IMR-90 (cell line): Measurements from ENCODE around the gene MAP10. TPM values are rescaled to one million over a fixed set of nuclear protein-coding genes. Genes with fewer than 3 reads are reported as not detected.

Experiments
- ATAC-seq: fragments of 200-7000 bp; cut with Tn5 transposase; 2 replicates; pipeline ENCODE4 v1.9.1; 2020; ENCODE audit warnings: low read depth, mild to moderate bottlenecking, moderate library complexity
- BruUV-seq: library from RNA; stranded (reverse); fragments of 400-500 nt; replicated peaks from 2 replicates; lab custom pipeline; 2021; lab: Mats Ljungman, UMichigan
- CTCF ChIA-PET: fragments of 300-600 bp; formaldehyde crosslinking; extraction: SDS; loops from one replicate; lab custom pipeline; 2021; ENCODE audit warnings: antibody characterized with exemption; lab: Yijun Ruan, JAX
- POLR2A ChIA-PET: fragments of 300-600 bp; sonication (Branson Sonifier 250); formaldehyde crosslinking; loops from one replicate; lab custom pipeline; 2022; ENCODE audit warnings: antibody characterized with exemption; ENCODE audit not compliant: unreplicated experiment; lab: Charles Lee
- DNase-seq: peaks from one replicate; pipeline ENCODE4 v3.0.0; 2013
- H2AFZ ChIP-seq: replicated peaks from 2 replicates; pipeline ENCODE3; 2013; ENCODE audit warnings: low read length, mild to moderate bottlenecking; ENCODE audit not compliant: poor library complexity
- H2AK5ac ChIP-seq: 2 replicates; pipeline ENCODE4 v1.6.1; 2013; ENCODE audit warnings: low read depth, low read length, inconsistent platforms
- H2AK9ac ChIP-seq: replicated peaks from 2 replicates; pipeline ENCODE3; 2013; ENCODE audit warnings: mild to moderate bottlenecking, low read depth, low read length, moderate library complexity; ENCODE audit not compliant: poor library complexity
- H2BK120ac ChIP-seq: 2 replicates; pipeline ENCODE4 v1.6.1; 2013; ENCODE audit warnings: low read depth, low read length, inconsistent platforms
- H2BK15ac ChIP-seq: 3 replicates; pipeline ENCODE4 v1.6.1; 2013; ENCODE audit warnings: low read depth, low read length, inconsistent platforms
- H2BK20ac ChIP-seq: 2 replicates; pipeline ENCODE4 v1.6.1; 2013; ENCODE audit warnings: low read depth, mild to moderate bottlenecking, inconsistent platforms, low read length, moderate library complexity
- H2BK5ac ChIP-seq: 2 replicates; pipeline ENCODE4 v1.6.1; 2013; ENCODE audit warnings: mild to moderate bottlenecking, low read depth, low read length, inconsistent platforms; ENCODE audit not compliant: poor library complexity, severe bottlenecking
- H3K14ac ChIP-seq: replicated peaks from 2 replicates; pipeline ENCODE4 v1.6.1; 2013; ENCODE audit warnings: low read depth, low read length, inconsistent platforms
- H3K18ac ChIP-seq: 2 replicates; pipeline ENCODE4 v1.6.1; 2013; ENCODE audit warnings: low read depth, low read length, control low read depth
- H3K23ac ChIP-seq: 2 replicates; pipeline ENCODE4 v1.6.1; 2013; ENCODE audit warnings: low read depth, low read length, inconsistent platforms
- H3K27ac ChIP-seq: 2 replicates; pipeline ENCODE4 v1.5.1; 2013; ENCODE audit warnings: mild to moderate bottlenecking, control low read depth, low read length; ENCODE audit not compliant: insufficient read depth
- H3K27me3 ChIP-seq: 2 replicates; pipeline ENCODE4 v1.6.1; 2013; ENCODE audit warnings: low read length; ENCODE audit not compliant: control insufficient read depth, insufficient read depth
- H3K36me3 ChIP-seq: 2 replicates; pipeline ENCODE4 v1.6.1; 2013; ENCODE audit warnings: low read length, mixed read lengths; ENCODE audit not compliant: control insufficient read depth, insufficient read depth
- H3K4ac ChIP-seq: 2 replicates; pipeline ENCODE4 v1.6.1; 2013; ENCODE audit warnings: low read depth, low read length, inconsistent platforms
- H3K4me1 ChIP-seq: 2 replicates; pipeline ENCODE4 v1.6.1; 2013; ENCODE audit warnings: low read length, mixed read lengths; ENCODE audit not compliant: control insufficient read depth, insufficient read depth
- H3K4me2 ChIP-seq: 2 replicates; pipeline ENCODE4 v1.6.1; 2013; ENCODE audit warnings: low read depth, mild to moderate bottlenecking, control low read depth, low read length, moderate library complexity
- H3K4me3 ChIP-seq: 2 replicates; pipeline ENCODE4 v1.5.1; 2013; ENCODE audit warnings: low read depth, mild to moderate bottlenecking, control low read depth, low read length, moderate library complexity; ENCODE audit not compliant: insufficient read depth
- H3K56ac ChIP-seq: 2 replicates; pipeline ENCODE4 v1.6.1; 2013; ENCODE audit warnings: low read length, inconsistent platforms; ENCODE audit not compliant: insufficient read depth; ENCODE audit errors: extremely low read depth
- H3K79me1 ChIP-seq, 2 experiments: 2 replicates each; pipeline ENCODE4 v1.6.1; 2013; ENCODE audit warnings: low read length in 2 of 2, inconsistent platforms in 1 of 2, low read depth in 1 of 2
- H3K9ac ChIP-seq: 2 replicates; pipeline ENCODE4 v1.6.1; 2013; ENCODE audit warnings: low read depth, low read length, control low read depth
- H3K9me1 ChIP-seq: 2 replicates; pipeline ENCODE4 v1.6.1; 2013; ENCODE audit warnings: low read length, inconsistent platforms; ENCODE audit not compliant: insufficient read depth
- H3K9me3 ChIP-seq: 2 replicates; pipeline ENCODE4 v1.6.1; 2013; ENCODE audit warnings: low read length; ENCODE audit not compliant: control insufficient read depth, insufficient read depth
- H4K20me1 ChIP-seq: 2 replicates; pipeline ENCODE4 v1.6.1; 2013; ENCODE audit warnings: low read length, inconsistent platforms; ENCODE audit not compliant: insufficient read depth
- H4K5ac ChIP-seq: 2 replicates; pipeline ENCODE4 v1.6.1; 2013; ENCODE audit warnings: mild to moderate bottlenecking, low read depth, low read length, control low read depth
- H4K8ac ChIP-seq, 2 experiments: 2 replicates each; pipeline ENCODE4 v1.6.1; 2013; ENCODE audit warnings: low read depth in 2 of 2, low read length in 2 of 2, control low read depth in 1 of 2, inconsistent platforms in 1 of 2
- H4K91ac ChIP-seq: 2 replicates; pipeline ENCODE4 v1.6.1; 2013; ENCODE audit warnings: low read depth, low read length, inconsistent platforms; ENCODE audit not compliant: insufficient read depth
- BHLHE40 ChIP-seq: fragments of 150-350 bp; IDR thresholded peaks from 2 replicates; pipeline ENCODE4 v1.6.1; 2016; ENCODE audit warnings: mild to moderate bottlenecking, low read depth, low read length
- CEBPB ChIP-seq: IDR thresholded peaks from 2 replicates; pipeline ENCODE4 v1.6.1; 2012; ENCODE audit warnings: low read depth, low read length, improper control_type of control experiment
- CHD1 ChIP-seq: IDR thresholded peaks from 2 replicates; pipeline ENCODE4 v1.6.1; 2012; ENCODE audit warnings: low read depth, low read length, improper control_type of control experiment
- CTCF ChIP-seq: conservative IDR thresholded peaks from 2 replicates; pipeline ENCODE4 v1.5.1; 2012; ENCODE audit warnings: mild to moderate bottlenecking, low read depth, low read length, improper control_type of control experiment
- ELK1 ChIP-seq: fragments of 150-350 bp; IDR thresholded peaks from 2 replicates; pipeline ENCODE4 v1.6.1; 2016; ENCODE audit warnings: low read depth, mild to moderate bottlenecking, low read length, moderate library complexity, borderline replicate concordance
- FOS ChIP-seq: fragments of 150-350 bp; IDR thresholded peaks from 2 replicates; pipeline ENCODE4 v1.6.1; 2016; ENCODE audit warnings: low read depth, low read length
- MAFK ChIP-seq: IDR thresholded peaks from 2 replicates; pipeline ENCODE4 v1.6.1; 2012; ENCODE audit warnings: low read depth, low read length, improper control_type of control experiment
- MAZ ChIP-seq: IDR thresholded peaks from 2 replicates; pipeline ENCODE4 v1.6.1; 2012; ENCODE audit warnings: low read depth, mild to moderate bottlenecking, low read length, improper control_type of control experiment, moderate library complexity, borderline replicate concordance
- MXI1 ChIP-seq: IDR thresholded peaks from 2 replicates; pipeline ENCODE4 v1.6.1; 2012; ENCODE audit warnings: low read depth, mild to moderate bottlenecking, low read length, moderate library complexity, borderline replicate concordance
- NFE2L2 ChIP-seq: fragments of 150-350 bp; IDR thresholded peaks from 2 replicates; pipeline ENCODE4 v1.6.1; 2016; ENCODE audit warnings: low read depth, mild to moderate bottlenecking, low read length
- POLR2A ChIP-seq: IDR thresholded peaks from 2 replicates; pipeline ENCODE4 v1.6.1; 2012; ENCODE audit warnings: mild to moderate bottlenecking, low read depth, low read length
- RAD21 ChIP-seq: IDR thresholded peaks from 2 replicates; pipeline ENCODE4 v1.6.1; 2012; ENCODE audit warnings: low read length, improper control_type of control experiment
- RCOR1 ChIP-seq: IDR thresholded peaks from 2 replicates; pipeline ENCODE4 v1.6.1; 2012; ENCODE audit warnings: mild to moderate bottlenecking, low read length, improper control_type of control experiment; ENCODE audit not compliant: insufficient replicate concordance
- RFX5 ChIP-seq: IDR thresholded peaks from 2 replicates; pipeline ENCODE4 v1.8.0; 2012; ENCODE audit warnings: low read depth, mild to moderate bottlenecking, low read length, moderate library complexity
- SMC3 ChIP-seq: fragments of 150-350 bp; IDR thresholded peaks from 2 replicates; pipeline ENCODE4 v1.6.1; 2016; ENCODE audit warnings: low read depth, mild to moderate bottlenecking, antibody characterized with exemption, low read length, moderate library complexity
- WGBS, 2 experiments: methylation state at CpG; one replicate each; pipeline versions ENCODE4 v1.1.5 to v1.1.7; 2013; ENCODE audit warnings: missing lambda C conversion rate in 2 of 2; ENCODE audit not compliant: insufficient read length in 1 of 2; ENCODE audit errors: extremely low coverage in 2 of 2; 5-methylcytosine and 5-hydroxymethylcytosine counted together
- dilution Hi-C: fragments of 300-500 bp; cut with HindIII; formaldehyde crosslinking; loops from one replicate; pipeline ENCODE4 v1.14.3; 2018; ENCODE audit warnings: low sequenced_read_pairs; ENCODE audit not compliant: unreplicated experiment
- in situ Hi-C: fragments of 300-500 bp; cut with MboI; formaldehyde crosslinking; loops from 3 replicates; pipeline ENCODE4 v1.14.3; 2019; ENCODE audit warnings: low sequenced_read_pairs, inconsistent platforms, mixed read lengths
- intact Hi-C: fragments of 100-400 bp; cut with micrococcal nuclease; formaldehyde crosslinking; loops from 2 replicates; pipeline ENCODE4 v1.10.0; 2022
- polyA plus RNA-seq, 3 experiments: library from polyadenylated mRNA; depleted of rRNA; stranded (reverse); fragments of >200 nt; gene quantifications; 2 replicates each; pipeline ENCODE4 v1.2.3, GENCODE V29; 2012; ENCODE audit warnings: low replicate concordance in 1 of 3
- total RNA-seq: library from RNA; depleted of rRNA; stranded (reverse); fragments of >200 nt; gene quantifications from 2 replicates; pipeline ENCODE4 v1.2.3, GENCODE V29; 2012

Gene MAP10
- total and polyA plus RNA-seq, 2 of the 4 experiments (the other 2 are of a cell fraction) = 1.0 to 1.1 TPM

DNA sequence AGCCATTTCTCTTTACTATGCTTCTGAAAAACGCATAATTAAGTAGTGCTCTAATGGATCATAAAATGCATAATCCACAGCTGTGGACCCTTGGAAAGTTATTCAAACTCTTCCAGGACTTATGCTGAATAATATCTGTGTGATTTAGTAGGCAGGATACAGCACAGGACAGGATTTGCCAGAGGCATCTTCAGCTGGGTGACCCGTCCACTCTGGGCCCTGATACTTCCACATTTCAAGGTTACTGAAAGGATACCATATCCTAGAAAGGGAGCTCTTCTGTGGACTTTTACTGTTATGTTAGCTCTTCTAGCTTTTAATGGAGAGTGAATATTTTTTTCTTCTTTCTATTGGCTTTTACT, 49.6 kb downstream of the MAP10 start (continued):
- TF ChIP-seq RFX5 = no peak
- no peak for TF ChIP-seq MAFK
- no peak for TF ChIP-seq RCOR1
- TF ChIP-seq POLR2A = no peak
- TF ChIP-seq RAD21 = no peak

DNA sequence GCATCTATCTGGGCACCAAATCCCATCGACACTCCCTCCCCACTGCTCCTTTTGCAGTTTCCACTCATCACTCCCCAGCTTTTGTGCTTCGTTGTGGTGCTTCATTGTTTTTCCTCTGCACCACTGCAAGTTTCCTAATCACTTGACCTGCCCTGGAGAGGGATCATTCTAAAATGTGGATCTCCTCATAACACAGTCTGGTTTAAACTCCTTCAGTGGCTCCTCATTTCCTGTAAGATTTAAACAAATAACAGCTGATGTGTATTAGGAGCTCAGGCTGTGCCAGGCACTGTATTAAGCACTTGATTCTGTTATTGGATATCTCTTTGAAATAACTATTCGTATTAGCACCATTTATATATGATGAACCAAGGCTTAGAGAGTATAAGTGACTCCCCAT, 51.3 kb downstream of the MAP10 start:
- intact Hi-C loops = no loop called here
- Histone ChIP-seq H3K23ac (no peak overlapping the region), H3K27me3 (peaks cover 2% of the 10 kb centered on the region; the same call in 1 of the 2 replicates), H4K8ac (peak overlapping the region in 1 of 2 experiments; percentile 56; a peak in 1 of 4 replicates), H3K14ac (no peak overlapping the region), H4K91ac (no peak overlapping the region), H3K79me1 (no peaks in the 10 kb centered on the region), H3K36me3 (no peaks in the 10 kb centered on the region), H3K4me2 (no peak overlapping the region), H2AK5ac (no peak overlapping the region), H2BK15ac (no peak overlapping the region), H4K5ac (peak overlapping the region; percentile 32; the same call in 1 of the 2 replicates), H2AK9ac (no peak overlapping the region), H3K4me3 (no peak overlapping the region), H3K9me3 (no peaks in the 10 kb centered on the region), H2BK120ac (no peak overlapping the region), H3K9ac (no peak overlapping the region), H3K27ac (peak overlapping the region; percentile 24; the same call in 1 of the 2 replicates), H2BK20ac (no peak overlapping the region), H2BK5ac (no peak overlapping the region), H3K4ac (0 out of 2 replicates have a peak overlapping the region, but pooled peaks have one; percentile 12), H4K20me1 (no peaks in the 10 kb centered on the region), H2AFZ (no peak overlapping the region), H3K9me1 (no peaks in the 10 kb centered on the region), H3K18ac (peak overlapping the region; percentile 25; the same call in 1 of the 2 replicates), H3K56ac (no peak overlapping the region), H3K4me1 (peaks cover 3% of the 10 kb centered on the region; the same call in 1 of the 2 replicates)
- ChIA-PET POLR2A (no interaction called here), CTCF (no interaction called here)
- BruUV-seq = no TSS peak
- ATAC-seq (peak; percentile 44), DNase-seq (peak; percentile 15)
- dilution Hi-C loops = no loop called here
- in situ Hi-C loops = no loop called here
- WGBS, 2 experiments = 0% methylated on average over 2 of the region's 3 CpGs; no CpG with 5 or more reads in 1 of the 2 experiments
- no peak for TF ChIP-seq BHLHE40
- no peak for TF ChIP-seq MAFK
- TF ChIP-seq CEBPB = no peak
- no peak for TF ChIP-seq CHD1
- no peak for TF ChIP-seq FOS
- no peak for TF ChIP-seq NFE2L2
- TF ChIP-seq CTCF = no peak
- no peak for TF ChIP-seq RAD21
- TF ChIP-seq POLR2A = no peak
- no peak for TF ChIP-seq RCOR1
- TF ChIP-seq MXI1 = no peak
- no peak for TF ChIP-seq ELK1
- TF ChIP-seq RFX5 = no peak
- no peak for TF ChIP-seq SMC3
- TF ChIP-seq MAZ = no peak
